Adrenal gland (tissue), 12 donors: ENCODE results near the gene EXD3. TPM values are rescaled to one million over a fixed set of nuclear protein-coding genes. Genes with fewer than 3 reads are reported as not detected.
A peak's percentile ranks its signal among the peaks of the same experiment; 100 is the strongest.

Source experiments
- DNase-seq, 7 donors: peaks; one replicate each; pipeline ENCODE4 v3.0.0-alpha.2; 2019 to 2020
- H3K27ac ChIP-seq, 5 donors: fragments of 200-600 bp; sonication (generic) in 4 of 5; 1 replicate in 3 of 5; 2 replicates in 2 of 5; pipeline versions ENCODE4 v1.5.1 to v1.8.0; 2016 to 2020; ENCODE audit warnings: mild to moderate bottlenecking in 1 of 5
- H3K27me3 ChIP-seq: fragments of 200-600 bp; 2 replicates; pipeline ENCODE4 v1.8.0; 2021
- H3K36me3 ChIP-seq, 2 donors: fragments of 200-600 bp; replicated peaks in 1 of 2; 1 replicate in 1 of 2; 2 replicates in 1 of 2; pipeline versions ENCODE4 v1.5.1 to v1.8.0; 2018 to 2022
- H3K4me1 ChIP-seq, 2 donors: fragments of 200-600 bp; replicated peaks in 1 of 2; 1 replicate in 1 of 2; 2 replicates in 1 of 2; pipeline versions ENCODE4 v1.5.1 to v1.8.0; 2018 to 2021
- H3K4me3 ChIP-seq, 4 donors: fragments of 200-600 bp; sonication (generic) in 3 of 4; one replicate each; pipeline ENCODE4 v1.5.1; 2016 to 2018
- H3K9me3 ChIP-seq, 3 donors: fragments of 200-600 bp; sonication (generic) in 1 of 3; replicated peaks in 1 of 3; 1 replicate in 2 of 3; 2 replicates in 1 of 3; pipeline versions ENCODE4 v1.5.1 to v1.8.0; 2016 to 2021
- CTCF ChIP-seq, 6 experiments: fragments of 450-650 bp in 4 of 6; fragments of 200-600 bp in 2 of 6; sonication (generic) in 1 of 6; IDR thresholded peaks; 1 replicate in 5 of 6; 2 replicates in 1 of 6; pipeline versions ENCODE4 v1.5.1 to v1.8.0; 2016 to 2021; ENCODE audit warnings: antibody characterized with exemption in 6 of 6, mild to moderate bottlenecking in 2 of 6, moderate library complexity in 1 of 6
- POLR2A ChIP-seq, 2 donors: fragments of 450-650 bp; IDR thresholded peaks; one replicate each; pipeline ENCODE4 v1.6.1; 2017; ENCODE audit warnings: antibody characterized with exemption in 2 of 2, mild to moderate bottlenecking in 2 of 2, moderate library complexity in 1 of 2
- WGBS, 4 donors: extraction: QIAGEN DNeasy Blood & Tissue Kit in 2 of 4; methylation state at CpG; one replicate each; pipeline versions ENCODE4 v1.1.5 to v1.1.7; 2013 to 2017; 5-methylcytosine and 5-hydroxymethylcytosine counted together
- intact Hi-C, 2 donors: fragments of 100-400 bp; cut with DNase I; formaldehyde crosslinking; loops; one replicate each; pipeline versions ENCODE4 v1.14.1 to v1.15.0; 2022 to 2023
- polyA plus RNA-seq, 3 donors: library from polyadenylated mRNA; stranded (reverse); fragments of 200-250 nt in 2 of 3; fragments of 350-450 nt in 1 of 3; fragmentation: Illumina TruSeq in 1 of 3; extraction: RNeasy Lipid Tissue Mini Kit (QIAGEN cat#74804) in 1 of 3; gene quantifications; one replicate each; pipeline ENCODE4 v1.2.3, GENCODE V29; 2013 to 2014
- total RNA-seq, 9 donors: library from RNA; depleted of rRNA in 4 of 9; stranded (reverse); fragments of >200 nt in 4 of 9; fragments of 120-200 nt in 1 of 9; fragmentation: NEBNext Ultra II Directional in 1 of 9; extraction: Animal tissue kit (Norgen Biotek cat#: 25700) in 1 of 9; gene quantifications; one replicate each; pipeline versions ENCODE4 v1.1.0 to v1.2.4, GENCODE V29; 2013 to 2023
- donor health status: healthy with polysubstance abuse.
- donor health status: Bipolar disorder and iron deficiency.
- donor health status: DM: yes; HTN: yes; CAD: no.
- donor health status: DM: no; HTN: no; CAD: no.
- donor health status: DM: no; HTN: no; CAD: no.
- donor health status: DM: yes; HTN: yes; CAD: no.

EXD3 gene
- total and polyA plus RNA-seq, 12 donors, result 1.2 to 111 (median 23.9) TPM

GRCh38 chr9:137266585-137267453, 156.1 kb downstream of the EXD3 start:
- no peak overlapping the region for H3K4me3 ChIP-seq
- no peaks in the 10 kb centered on the region for H3K9me3 ChIP-seq
- WGBS, 4 donors, result 84 to 95% (median 89%) methylated on average over 14 to 34 of the region's 34 CpGs
- H3K4me1 ChIP-seq, result peaks cover 4 to 16% of the 10 kb centered on the region in 2 donors
- H3K27ac ChIP-seq, result no peak overlapping the region
- TF ChIP-seq CTCF (IDR thresholded peaks at IDR 0.05) (no peak), POLR2A (IDR thresholded peaks at IDR 0.05) (no peak)
- H3K27me3 ChIP-seq, result no peaks in the 10 kb centered on the region
- intact Hi-C loops, result no loop called here
- H3K36me3 ChIP-seq, result peaks cover 0 to 37% of the 10 kb centered on the region in 2 donors
- DNase-seq, result no peak

DNA sequence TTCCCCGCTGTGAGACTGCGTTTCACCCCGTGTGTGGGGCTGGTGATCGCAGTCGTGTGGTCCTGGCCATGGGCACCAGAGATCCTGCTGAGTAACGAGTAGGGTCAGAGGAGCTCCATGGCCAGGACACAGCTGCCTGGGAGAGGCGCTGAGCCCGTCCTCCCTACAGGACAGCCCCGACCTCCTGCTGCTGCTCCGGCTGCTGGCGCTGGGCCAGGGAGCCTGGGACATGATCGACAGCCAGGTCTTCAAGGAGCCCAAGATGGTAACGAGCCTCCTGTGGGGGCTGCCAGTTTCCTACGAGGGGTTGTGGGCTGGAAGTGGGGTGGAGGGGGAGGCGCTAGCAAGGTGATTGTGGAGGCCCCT, 156.8 kb downstream of the EXD3 start:
- no peak overlapping the region for H3K27ac ChIP-seq
- WGBS, 4 donors, result 75 to 91% (median 82%) methylated on average over 11 to 15 of the region's 15 CpGs
- peaks cover 4 to 16% of the 10 kb centered on the region in 2 donors for H3K4me1 ChIP-seq
- H3K27me3 ChIP-seq, result no peaks in the 10 kb centered on the region
- DNase-seq, result peak in 3 of 7 donors; percentile 16 to 25 (median 23)
- H3K4me3 ChIP-seq, result no peak overlapping the region
- H3K36me3 ChIP-seq, result peaks cover 0 to 35% of the 10 kb centered on the region in 2 donors
- no peaks in the 10 kb centered on the region for H3K9me3 ChIP-seq
- intact Hi-C loops, result no loop called here
- TF ChIP-seq POLR2A (IDR thresholded peaks at IDR 0.05) (no peak), CTCF (IDR thresholded peaks at IDR 0.05) (no peak)

DNA sequence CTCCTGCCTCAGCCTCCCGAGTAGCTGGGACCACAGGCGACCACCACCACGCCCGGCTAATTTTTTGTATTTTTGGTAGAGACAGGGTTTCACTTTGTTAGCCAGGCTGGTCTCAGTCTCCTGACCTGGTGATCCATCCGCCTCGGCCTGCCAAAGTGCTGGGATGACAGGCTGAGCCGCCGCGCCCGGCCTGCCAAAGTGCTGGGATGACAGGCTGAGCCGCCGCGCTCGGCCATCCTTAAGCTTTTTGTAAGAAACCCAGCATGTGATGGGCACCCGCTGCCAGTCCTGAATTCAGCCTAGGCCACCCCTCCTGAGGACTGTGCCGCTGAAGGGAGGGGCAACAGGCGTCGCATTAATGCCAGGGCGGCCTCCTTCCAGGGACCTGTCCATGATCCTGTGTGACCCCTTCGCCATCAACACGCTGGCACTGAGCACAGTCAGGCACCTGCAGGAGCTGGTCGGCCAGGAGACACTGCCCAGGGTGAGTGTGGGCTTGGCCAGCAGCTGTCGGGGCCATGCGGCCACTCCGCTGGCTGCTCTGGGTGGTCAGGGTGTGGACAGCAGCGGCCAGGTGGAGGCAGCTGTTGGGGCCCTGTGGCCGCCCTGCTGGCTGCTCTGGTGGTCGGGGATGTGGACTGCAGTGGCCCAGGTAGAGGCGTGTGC, 157.3 kb downstream of the EXD3 start:
- H3K27me3 ChIP-seq, result no peaks in the 10 kb centered on the region
- intact Hi-C loops, result no loop called here
- DNase-seq, result peak in 2 of 7 donors; percentile 15 to 23
- H3K4me1 ChIP-seq, result peaks cover 4 to 16% of the 10 kb centered on the region in 2 donors
- TF ChIP-seq POLR2A (IDR thresholded peaks at IDR 0.05), result no peak
- no peak for TF ChIP-seq CTCF (IDR thresholded peaks at IDR 0.05)
- 84 to 96% (median 94%) methylated on average over 11 to 29 of the region's 29 CpGs for WGBS, 4 donors
- no peak overlapping the region for H3K4me3 ChIP-seq
- H3K27ac ChIP-seq, result no peak overlapping the region
- H3K36me3 ChIP-seq, result peaks cover 0 to 31% of the 10 kb centered on the region in 2 donors
- H3K9me3 ChIP-seq, result no peaks in the 10 kb centered on the region

DNA sequence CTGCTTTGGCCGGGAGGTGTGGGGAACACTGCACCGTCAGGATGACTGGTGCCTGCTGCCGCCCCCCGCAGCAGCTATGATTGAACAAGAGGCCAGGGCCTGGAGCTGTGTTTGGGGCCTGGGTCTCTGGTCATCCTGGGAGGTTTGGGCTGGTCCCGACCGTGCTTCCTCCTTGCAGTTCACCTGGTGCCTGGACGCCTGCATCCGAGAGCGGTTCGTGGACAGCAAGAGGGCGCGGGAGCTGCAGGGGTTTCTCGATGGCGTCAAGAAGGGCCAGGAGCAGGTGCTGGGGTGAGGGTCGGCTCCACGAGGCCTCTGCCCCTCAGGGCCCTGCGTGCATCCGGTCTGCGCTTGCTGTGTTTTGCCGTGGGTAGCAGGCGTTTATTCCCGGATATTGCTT, 158.9 kb downstream of the EXD3 start:
- Histone ChIP-seq H3K27me3 (no peaks in the 10 kb centered on the region), H3K9me3 (no peaks in the 10 kb centered on the region), H3K4me1 (peaks cover 0 to 8% of the 10 kb centered on the region in 2 donors), H3K4me3 (no peak overlapping the region), H3K27ac (no peak overlapping the region), H3K36me3 (peaks cover 0 to 34% of the 10 kb centered on the region in 2 donors)
- intact Hi-C loops, result no loop called here
- DNase-seq, result peak in 1 of 7 donors; percentile 16
- TF ChIP-seq CTCF (IDR thresholded peaks at IDR 0.05) (no peak), POLR2A (IDR thresholded peaks at IDR 0.05) (no peak)
- WGBS, 4 donors, result 92 to 97% (median 95%) methylated on average over 21 to 22 of the region's 22 CpGs
